Osteoblast (primary cell): Measurements from ENCODE around the gene CAPN9. TPM values are rescaled to one million over a fixed set of nuclear protein-coding genes. Genes with fewer than 3 reads are reported as not detected.

Source experiments
- DNase-seq: peaks from one replicate; pipeline ENCODE4 v3.0.0; 2011; ENCODE audit warnings: low spot score, mixed read lengths; ENCODE audit not compliant: insufficient read length; ENCODE audit errors: missing footprints
- H2AFZ ChIP-seq: 2 replicates; pipeline ENCODE4 v1.6.0; 2011; ENCODE audit warnings: mild to moderate bottlenecking, low read length
- H3K27ac ChIP-seq: 2 replicates; pipeline ENCODE4 v1.5.1; 2011; ENCODE audit warnings: mild to moderate bottlenecking, low read depth, low read length, moderate library complexity
- H3K27me3 ChIP-seq: 2 replicates; pipeline ENCODE4 v1.6.0; 2012; ENCODE audit warnings: mild to moderate bottlenecking, control low read depth, inconsistent platforms, low read length, moderate library complexity; ENCODE audit not compliant: insufficient read depth
- H3K36me3 ChIP-seq: 2 replicates; pipeline ENCODE4 v1.5.1; 2011; ENCODE audit warnings: mild to moderate bottlenecking, low read length, control low read depth, moderate library complexity; ENCODE audit not compliant: insufficient read depth
- H3K4me1 ChIP-seq: 2 replicates; pipeline ENCODE4 v1.5.1; 2011; ENCODE audit warnings: mild to moderate bottlenecking, low read length, control low read depth, moderate library complexity; ENCODE audit not compliant: insufficient read depth
- H3K4me2 ChIP-seq: 2 replicates; pipeline ENCODE4 v1.6.0; 2011; ENCODE audit warnings: mild to moderate bottlenecking, low read length; ENCODE audit not compliant: insufficient read depth
- H3K4me3 ChIP-seq: fragments of 200-600 bp; sonication (generic); 3 replicates; pipeline ENCODE4 v1.5.1; 2012; ENCODE audit warnings: mild to moderate bottlenecking, low read length, inconsistent platforms; ENCODE audit not compliant: insufficient read depth
- H3K79me2 ChIP-seq: 2 replicates; pipeline ENCODE4 v1.6.0; 2012; ENCODE audit warnings: mild to moderate bottlenecking, low read length, control low read depth, inconsistent platforms; ENCODE audit not compliant: insufficient read depth
- H3K9me3 ChIP-seq: 2 replicates; pipeline ENCODE4 v1.5.1; 2011; ENCODE audit warnings: low read depth, low read length, control low read depth
- H4K20me1 ChIP-seq: 2 replicates; pipeline ENCODE4 v1.6.0; 2012; ENCODE audit warnings: mild to moderate bottlenecking, low read length, control low read depth; ENCODE audit not compliant: insufficient read depth
- total RNA-seq: library from RNA; depleted of rRNA; stranded (reverse); fragments of >200 nt; gene quantifications from 2 replicates; pipeline ENCODE4 v1.2.3, GENCODE V29; 2012
- TF ChIP-seq, protein P1 (sequence below): IDR thresholded peaks from 2 replicates; pipeline ENCODE4 v1.5.1; 2011; ENCODE audit warnings: mild to moderate bottlenecking, low read depth, low read length, moderate library complexity; ENCODE audit errors: extremely low read depth

Gene CAPN9
- total RNA-seq, 1 donor = not detected

- Histone ChIP-seq H2AFZ (no peak overlapping the region), H3K9me3 (no peaks in the 10 kb centered on the region), H3K27ac (no peak overlapping the region), H3K36me3 (peaks cover 55% of the 10 kb centered on the region), H4K20me1 (peaks cover 43% of the 10 kb centered on the region), H3K4me1 (peaks cover 5% of the 10 kb centered on the region), H3K4me2 (no peak overlapping the region), H3K4me3 (no peak overlapping the region), H3K27me3 (no peaks in the 10 kb centered on the region), H3K79me2 (peaks cover 35% of the 10 kb centered on the region)
- DNase-seq = no peak
- TF ChIP-seq, protein P1, sequence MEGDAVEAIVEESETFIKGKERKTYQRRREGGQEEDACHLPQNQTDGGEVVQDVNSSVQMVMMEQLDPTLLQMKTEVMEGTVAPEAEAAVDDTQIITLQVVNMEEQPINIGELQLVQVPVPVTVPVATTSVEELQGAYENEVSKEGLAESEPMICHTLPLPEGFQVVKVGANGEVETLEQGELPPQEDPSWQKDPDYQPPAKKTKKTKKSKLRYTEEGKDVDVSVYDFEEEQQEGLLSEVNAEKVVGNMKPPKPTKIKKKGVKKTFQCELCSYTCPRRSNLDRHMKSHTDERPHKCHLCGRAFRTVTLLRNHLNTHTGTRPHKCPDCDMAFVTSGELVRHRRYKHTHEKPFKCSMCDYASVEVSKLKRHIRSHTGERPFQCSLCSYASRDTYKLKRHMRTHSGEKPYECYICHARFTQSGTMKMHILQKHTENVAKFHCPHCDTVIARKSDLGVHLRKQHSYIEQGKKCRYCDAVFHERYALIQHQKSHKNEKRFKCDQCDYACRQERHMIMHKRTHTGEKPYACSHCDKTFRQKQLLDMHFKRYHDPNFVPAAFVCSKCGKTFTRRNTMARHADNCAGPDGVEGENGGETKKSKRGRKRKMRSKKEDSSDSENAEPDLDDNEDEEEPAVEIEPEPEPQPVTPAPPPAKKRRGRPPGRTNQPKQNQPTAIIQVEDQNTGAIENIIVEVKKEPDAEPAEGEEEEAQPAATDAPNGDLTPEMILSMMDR = no peak
These were observed 89.2 kb downstream of the CAPN9 start for GRCh38 chr1:230836347-230836746.

DNA sequence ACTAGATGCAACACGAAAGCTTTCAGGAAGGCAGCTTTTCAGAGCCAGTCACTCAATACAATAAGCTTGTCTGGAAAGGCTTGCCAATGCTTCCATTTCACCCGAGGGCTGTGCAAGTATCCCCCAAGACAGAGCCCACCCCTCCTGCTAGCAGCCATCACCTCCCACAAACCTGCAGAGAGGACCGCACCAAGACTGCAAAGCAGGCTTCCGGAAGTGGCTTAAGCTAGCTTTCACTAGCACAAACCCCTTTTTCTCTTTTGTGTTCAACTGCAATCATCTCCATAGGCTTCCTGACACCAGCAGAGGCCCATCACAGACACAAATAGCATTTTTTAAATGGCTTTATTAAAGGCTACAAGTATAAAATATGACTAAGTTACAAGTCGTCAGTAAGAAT lies 89.6 kb downstream of the CAPN9 start:
- Histone ChIP-seq H3K4me2 (no peak overlapping the region), H2AFZ (no peak overlapping the region), H3K27me3 (no peaks in the 10 kb centered on the region), H3K36me3 (peaks cover 59% of the 10 kb centered on the region), H3K4me1 (peaks cover 5% of the 10 kb centered on the region), H3K9me3 (no peaks in the 10 kb centered on the region), H3K79me2 (peaks cover 40% of the 10 kb centered on the region), H3K4me3 (no peak overlapping the region), H4K20me1 (peaks cover 47% of the 10 kb centered on the region), H3K27ac (no peak overlapping the region)
- TF ChIP-seq, protein P1 = no peak
- no peak for DNase-seq

DNA sequence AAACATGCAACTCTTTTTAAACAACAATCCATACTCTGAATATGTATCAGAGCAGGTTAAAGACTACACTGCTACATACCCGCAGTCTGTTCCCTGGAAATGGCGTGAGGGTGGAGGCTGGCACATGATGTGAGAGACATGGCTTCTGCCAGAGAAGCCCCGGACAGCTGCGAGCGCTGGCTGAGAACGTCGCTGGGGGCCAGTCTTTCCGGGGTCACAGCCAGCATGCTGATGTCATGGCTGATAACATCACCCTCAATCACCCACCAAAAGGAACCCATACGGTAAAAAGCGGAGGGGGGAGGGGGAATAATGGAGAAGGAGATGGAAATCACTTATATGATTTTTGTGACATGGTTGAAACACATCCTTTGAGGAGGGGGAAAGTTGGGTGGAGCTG lies 92.0 kb downstream of the CAPN9 start:
- peaks cover 64% of the 10 kb centered on the region for H4K20me1 ChIP-seq
- no peaks in the 10 kb centered on the region for H3K9me3 ChIP-seq
- H3K4me1 ChIP-seq = no peaks in the 10 kb centered on the region
- H3K4me3 ChIP-seq = no peak overlapping the region
- H2AFZ ChIP-seq = no peak overlapping the region
- DNase-seq = no peak
- H3K79me2 ChIP-seq = peaks cover 58% of the 10 kb centered on the region
- TF ChIP-seq, protein P1 = no peak
- peaks cover 83% of the 10 kb centered on the region for H3K36me3 ChIP-seq
- H3K27ac ChIP-seq = no peak overlapping the region
- H3K4me2 ChIP-seq = no peak overlapping the region
- no peaks in the 10 kb centered on the region for H3K27me3 ChIP-seq

DNA sequence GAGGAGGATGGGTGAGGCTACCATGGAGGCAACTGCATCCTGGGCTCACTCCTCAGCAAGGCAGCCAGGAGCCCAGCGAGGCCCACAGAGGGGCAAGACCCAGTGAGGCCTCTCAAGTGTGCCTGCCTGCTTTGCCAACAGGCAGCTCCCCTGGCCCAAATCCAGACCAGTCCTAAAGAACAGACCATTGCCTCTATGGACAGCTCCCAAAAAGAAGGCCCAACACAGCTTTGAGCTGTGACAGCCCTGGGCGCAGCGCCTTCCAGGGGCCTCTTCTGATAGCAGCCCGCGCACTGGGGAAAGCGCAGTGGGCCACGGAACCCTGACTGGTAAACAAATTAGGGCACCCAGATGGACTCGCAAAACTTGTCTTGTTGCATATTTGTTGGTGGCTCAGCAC lies 95.6 kb downstream of the CAPN9 start:
- no peak for DNase-seq

More for the DNA sequence above, 95.6 kb downstream of the CAPN9 start:
- Histone ChIP-seq H2AFZ (no peak overlapping the region), H3K27ac (no peak overlapping the region), H3K27me3 (no peaks in the 10 kb centered on the region), H3K4me2 (no peak overlapping the region), H3K4me1 (peaks cover 10% of the 10 kb centered on the region), H3K36me3 (peaks cover 83% of the 10 kb centered on the region), H3K79me2 (peaks cover 80% of the 10 kb centered on the region), H3K9me3 (no peaks in the 10 kb centered on the region), H3K4me3 (no peak overlapping the region), H4K20me1 (peaks cover 59% of the 10 kb centered on the region)
- TF ChIP-seq, protein P1 = no peak
